H1 (cell line): ENCODE results near the gene MAP3K14. TPM values are rescaled to one million over a fixed set of nuclear protein-coding genes. Genes with fewer than 3 reads are reported as not detected.

Experiments used
- BRCA1 ChIP-seq: IDR thresholded peaks from 2 replicates; pipeline ENCODE4 v1.6.1; 2012; ENCODE audit warnings: low read depth, low read length, improper control_type of control experiment
- CHD2 ChIP-seq: IDR thresholded peaks from 2 replicates; pipeline ENCODE4 v1.6.1; 2012; ENCODE audit warnings: low read length, improper control_type of control experiment
- EZH2 ChIP-seq: fragments of 200-600 bp; sonication (generic); IDR thresholded peaks from 2 replicates; pipeline ENCODE4 v1.7.1; 2012; ENCODE audit warnings: low read depth, mild to moderate bottlenecking, moderate library complexity, low read length, inconsistent platforms; ENCODE audit not compliant: severe bottlenecking
- KDM1A ChIP-seq: fragments of 200-600, 300-600 bp; sonication (generic); IDR thresholded peaks from 2 replicates; pipeline ENCODE4 v1.7.1; 2016; ENCODE audit warnings: mild to moderate bottlenecking, low read length, borderline replicate concordance
- NANOG ChIP-seq: IDR thresholded peaks from 2 replicates; pipeline ENCODE4 v1.6.1; 2011; ENCODE audit warnings: low read length, low read depth, mild to moderate bottlenecking, inconsistent platforms; ENCODE audit not compliant: insufficient read depth, poor library complexity, severe bottlenecking
- NRF1 ChIP-seq: IDR thresholded peaks from 2 replicates; pipeline ENCODE4 v1.6.1; 2011; ENCODE audit warnings: mild to moderate bottlenecking, low read depth, low read length, improper control_type of control experiment
- RAD21 ChIP-seq, 2 experiments: IDR thresholded peaks in 1 of 2; conservative IDR thresholded peaks in 1 of 2; 2 replicates each; pipeline ENCODE4 v1.6.1; 2011; ENCODE audit warnings: low read depth in 2 of 2, low read length in 2 of 2, improper control_type of control experiment in 1 of 2, inconsistent platforms in 1 of 2, mild to moderate bottlenecking in 1 of 2, moderate library complexity in 1 of 2
- RNF2 ChIP-seq: fragments of 200-900, 300-1000 bp; sonication (generic); IDR thresholded peaks from 2 replicates; pipeline ENCODE4 v1.7.1; 2016; ENCODE audit warnings: borderline replicate concordance, low read depth, mild to moderate bottlenecking, antibody characterized with exemption, low read length; ENCODE audit not compliant: poor library complexity, severe bottlenecking; ENCODE audit errors: missing control alignments
- polyA plus RNA-seq, 7 experiments: library from polyadenylated mRNA; depleted of rRNA in 3 of 7; stranded (reverse) in 5 of 7; unstranded in 2 of 7; fragments of >200 nt in 5 of 7; fragments of 200-250 nt in 2 of 7; gene quantifications; 1 replicate in 5 of 7; 2 replicates in 1 of 7; 4 replicates in 1 of 7; pipeline versions ENCODE4 v1.2.1 to v1.2.3, GENCODE V29; 2011 to 2013; ENCODE audit warnings: missing spikeins in 2 of 7, mixed read lengths in 2 of 7
- total RNA-seq: library from RNA; stranded (reverse); fragmentation: NEBNext Ultra II Directional; extraction: Animal tissue kit (Norgen Biotek cat#: 25700); gene quantifications from 2 replicates; pipeline ENCODE4 v1.2.1, GENCODE V29; 2021
- TF ChIP-seq, protein P1 (sequence below), 3 experiments: IDR thresholded peaks; 1 replicate in 2 of 3; 2 replicates in 1 of 3; pipeline versions ENCODE4 v1.5.1 to v1.6.1; 2011; ENCODE audit warnings: low read length in 3 of 3, mild to moderate bottlenecking in 3 of 3, inconsistent platforms in 2 of 3, low read depth in 1 of 3, moderate library complexity in 1 of 3; ENCODE audit not compliant: insufficient read depth in 1 of 3; ENCODE audit errors: control extremely low read depth in 1 of 3

Gene MAP3K14
- total and polyA plus RNA-seq, 2 of the 8 experiments (the other 6 are each of a cell fraction or from before 2014, with no cell fraction given): 5.2 to 6.1 TPM

- TF ChIP-seq RAD21 (IDR thresholded peaks at IDR 0.05 in 1 of 2, conservative IDR thresholded peaks at IDR 0.05 in 1 of 2; ENCODE audit: low read depth in 2 of 2, low read length in 2 of 2) (no peak), NRF1 (no peak), NANOG (no peak), BRCA1 (no peak), KDM1A (no peak), CHD2 (no peak), RNF2 (no peak), EZH2 (no peak)
- TF ChIP-seq, protein P1, sequence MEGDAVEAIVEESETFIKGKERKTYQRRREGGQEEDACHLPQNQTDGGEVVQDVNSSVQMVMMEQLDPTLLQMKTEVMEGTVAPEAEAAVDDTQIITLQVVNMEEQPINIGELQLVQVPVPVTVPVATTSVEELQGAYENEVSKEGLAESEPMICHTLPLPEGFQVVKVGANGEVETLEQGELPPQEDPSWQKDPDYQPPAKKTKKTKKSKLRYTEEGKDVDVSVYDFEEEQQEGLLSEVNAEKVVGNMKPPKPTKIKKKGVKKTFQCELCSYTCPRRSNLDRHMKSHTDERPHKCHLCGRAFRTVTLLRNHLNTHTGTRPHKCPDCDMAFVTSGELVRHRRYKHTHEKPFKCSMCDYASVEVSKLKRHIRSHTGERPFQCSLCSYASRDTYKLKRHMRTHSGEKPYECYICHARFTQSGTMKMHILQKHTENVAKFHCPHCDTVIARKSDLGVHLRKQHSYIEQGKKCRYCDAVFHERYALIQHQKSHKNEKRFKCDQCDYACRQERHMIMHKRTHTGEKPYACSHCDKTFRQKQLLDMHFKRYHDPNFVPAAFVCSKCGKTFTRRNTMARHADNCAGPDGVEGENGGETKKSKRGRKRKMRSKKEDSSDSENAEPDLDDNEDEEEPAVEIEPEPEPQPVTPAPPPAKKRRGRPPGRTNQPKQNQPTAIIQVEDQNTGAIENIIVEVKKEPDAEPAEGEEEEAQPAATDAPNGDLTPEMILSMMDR (IDR thresholded peaks at IDR 0.05; ENCODE audit: control extremely low read depth in 1 of 3, insufficient read depth in 1 of 3, low read depth in 1 of 3, low read length in 3 of 3): no peak
Measured at GRCh38 chr17:45322168-45322567, 5.3 kb upstream of the MAP3K14 start (continued).
